Activated naive CD4-positive, alpha-beta T cell treated with Interleukin-2 at 50 U/mL for 16 hours (primary cell): Measurements from ENCODE around the gene RRP36.

Source experiments
- DNase-seq: peaks from one replicate; pipeline ENCODE4 v3.0.0-alpha.2; 2020

Gene RRP36

DNA sequence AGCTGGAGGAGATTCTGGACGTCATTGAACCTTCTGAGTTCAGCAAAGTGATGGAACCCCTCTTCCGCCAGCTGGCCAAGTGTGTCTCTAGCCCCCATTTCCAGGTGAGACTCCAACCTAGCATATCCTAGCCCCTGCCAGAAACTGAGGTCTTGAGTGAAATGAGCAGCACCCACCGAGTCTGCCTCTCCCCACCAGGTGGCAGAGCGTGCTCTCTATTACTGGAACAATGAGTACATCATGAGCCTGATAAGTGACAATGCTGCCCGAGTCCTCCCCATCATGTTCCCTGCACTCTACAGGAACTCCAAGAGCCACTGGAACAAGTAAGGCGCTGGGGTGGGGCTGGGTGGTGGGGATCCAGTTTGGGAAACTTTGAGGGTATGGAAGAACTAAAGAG lies 12.3 kb upstream of the RRP36 start:
- peak; percentile 34 for DNase-seq

DNA sequence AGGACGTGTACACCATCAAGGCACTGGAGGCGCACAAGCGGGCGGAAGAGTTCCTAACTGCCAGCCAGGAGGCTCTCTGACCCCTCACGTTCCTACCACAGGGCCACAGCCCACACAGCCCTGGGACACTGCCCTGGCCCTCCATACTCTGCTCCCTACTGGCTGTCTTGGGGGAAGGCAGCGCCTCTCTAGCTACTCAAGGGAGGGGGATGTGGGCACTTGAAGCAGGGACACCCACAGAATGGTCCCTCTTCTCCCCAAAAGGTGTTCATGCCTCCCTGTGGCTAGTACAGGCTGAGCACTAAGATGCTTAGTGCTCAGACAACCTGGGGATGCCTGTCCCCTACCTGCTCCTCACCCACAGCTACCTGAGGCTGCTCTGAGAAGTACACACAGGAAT lies 10.2 kb upstream of the RRP36 start:
- DNase-seq: no peak

- DNase-seq: no peak
Observed at GRCh38 chr6:43012364-43012763, 9.1 kb upstream of the RRP36 start.

- no peak for DNase-seq
Observed at GRCh38 chr6:43013097-43013842, 8.2 kb upstream of the RRP36 start.

GRCh38 chr6:43013843-43014433 lies 7.5 kb upstream of the RRP36 start, which contains the start of the genes KLHDC3 and MEA1:
Gene KLHDC3 (plus strand): TSS chr6:43014249. CDS start chr6:43017193, 2,944 bp downstream.
Gene MEA1 (minus strand): TSS chr6:43013946. CDS start chr6:43013813, 133 bp downstream.
- DNase-seq: peak; percentile 99

DNA sequence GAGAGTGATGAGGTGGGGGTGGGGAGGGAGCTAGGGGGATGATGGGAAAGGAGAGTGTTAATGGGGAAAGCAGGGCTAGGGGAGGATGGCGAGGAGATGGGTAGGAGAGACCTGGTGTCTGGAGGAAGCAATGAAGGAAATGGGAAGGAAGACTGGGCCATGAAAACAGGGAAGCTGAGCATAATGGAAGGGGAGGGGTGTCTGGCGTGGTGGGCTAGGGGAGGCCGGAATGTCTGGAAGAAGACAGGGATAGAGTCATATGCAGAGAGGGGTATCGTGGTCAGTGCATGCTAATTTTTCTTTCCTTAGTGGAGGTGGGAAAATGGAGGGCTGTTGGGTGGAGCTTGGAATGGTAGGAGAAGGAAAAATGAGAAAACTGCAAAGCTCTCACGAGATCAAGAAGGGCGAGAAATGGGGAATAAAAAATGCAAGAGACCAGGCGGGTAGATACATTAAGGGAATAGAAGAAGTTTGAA lies 7.0 kb upstream of the RRP36 start:
- no peak for DNase-seq

DNA sequence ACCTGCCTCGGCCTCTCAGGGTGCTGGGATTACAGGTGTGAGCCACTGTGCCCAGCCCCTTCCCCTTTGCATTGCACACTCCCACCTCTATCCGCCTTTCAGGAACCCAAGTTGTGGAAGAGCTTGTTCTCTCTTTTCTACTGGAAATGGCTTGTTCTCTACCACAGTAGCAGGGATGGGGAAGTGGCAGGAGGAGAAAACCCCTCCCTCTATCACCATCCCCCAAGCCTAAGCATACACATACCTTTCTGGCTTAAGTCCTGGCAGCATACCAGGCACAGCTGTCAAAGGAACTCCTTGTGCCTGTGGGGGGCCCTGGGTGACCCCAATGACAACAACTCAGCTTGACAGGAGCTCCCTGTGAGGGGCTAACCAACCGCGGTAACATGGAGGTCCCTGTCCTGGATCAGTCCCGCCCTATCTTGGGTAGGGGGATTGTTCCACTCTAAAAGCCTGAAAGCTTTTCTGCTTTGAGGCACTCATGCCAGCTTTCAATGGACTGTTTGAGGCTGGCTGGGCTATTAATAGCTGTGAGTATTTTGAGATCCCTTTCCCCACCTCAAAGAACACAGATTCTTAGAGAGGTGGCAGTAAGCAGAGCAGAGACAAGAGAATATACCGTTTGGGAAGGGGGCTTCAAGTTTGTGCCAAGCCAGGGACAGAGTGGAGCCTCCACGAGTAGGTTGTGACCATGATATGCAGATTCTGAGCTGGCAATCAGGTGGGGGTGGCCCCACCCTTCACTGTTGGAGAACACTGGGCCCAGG lies 5.1 kb upstream of the RRP36 start:
- no peak for DNase-seq

- DNase-seq: no peak
Observed at GRCh38 chr6:43016943-43017334, 4.5 kb upstream of the RRP36 start.

GRCh38 chr6:43019152-43019551 lies 2.3 kb upstream of the RRP36 start:
- no peak for DNase-seq

GRCh38 chr6:43020052-43020705 lies 1.2 kb upstream of the RRP36 start:
- no peak for DNase-seq

- DNase-seq: no peak
Observed at GRCh38 chr6:43020847-43021246, 576 bp upstream of the RRP36 start.

DNA sequence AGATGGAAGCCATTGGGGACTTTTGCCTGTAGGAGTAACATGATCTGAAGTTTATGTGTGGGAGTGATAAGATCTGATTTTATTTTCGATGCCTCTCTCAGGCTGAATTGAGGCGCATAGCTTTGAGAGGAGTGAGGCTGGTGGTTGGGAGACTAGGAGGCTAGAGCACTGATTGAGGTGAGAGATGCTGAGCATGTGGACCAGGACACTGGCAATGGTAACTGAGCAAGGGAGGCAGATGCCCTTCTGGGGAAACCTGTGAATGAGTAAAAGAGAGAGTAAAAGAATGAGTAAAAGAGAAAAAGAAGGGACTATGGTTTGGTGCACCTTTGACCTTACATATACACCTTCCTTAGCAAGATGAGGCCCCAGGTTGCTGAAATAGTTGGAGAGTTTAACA lies 3.0 kb downstream of the RRP36 start:
- no peak for DNase-seq

DNA sequence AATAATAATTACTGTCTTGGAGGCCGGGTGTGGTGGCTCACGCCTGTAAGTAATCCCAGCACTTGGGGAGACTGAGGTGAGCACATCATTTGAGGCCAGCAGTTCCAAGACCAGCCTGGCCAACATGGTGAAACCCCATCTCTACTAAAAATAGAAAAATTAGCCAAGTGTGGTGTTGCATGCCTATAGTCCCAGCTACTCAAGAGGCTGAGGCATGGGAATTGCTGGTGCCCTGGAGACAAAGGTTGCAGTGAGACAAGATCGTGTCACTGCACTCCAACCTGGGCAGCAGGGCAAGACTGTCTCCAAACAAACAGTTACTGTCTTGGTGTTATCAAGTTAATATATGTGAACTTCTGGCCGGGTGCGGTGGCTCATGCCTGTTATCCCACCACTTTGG lies 4.9 kb downstream of the RRP36 start:
- no peak for DNase-seq

DNA sequence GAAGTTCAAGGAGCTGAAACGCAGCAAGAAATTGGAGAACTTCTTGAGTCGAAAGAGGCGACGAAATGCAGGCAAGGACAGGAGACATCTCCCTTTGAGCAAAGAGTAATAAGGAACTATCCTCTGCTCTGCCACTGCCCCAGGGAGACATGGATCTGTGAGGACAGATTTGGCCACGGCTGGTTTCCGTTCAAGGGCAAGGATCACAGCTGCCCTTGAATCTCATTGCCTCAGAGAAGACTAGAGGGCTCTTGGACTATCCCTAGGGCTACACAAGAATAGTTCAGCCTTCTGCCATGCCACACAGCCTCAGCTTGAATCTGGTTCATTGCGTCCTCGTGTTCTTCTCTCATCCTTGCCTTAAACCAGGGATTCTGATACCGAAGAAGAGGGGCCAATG lies 7.7 kb downstream of the RRP36 start:
- no peak for DNase-seq

DNA sequence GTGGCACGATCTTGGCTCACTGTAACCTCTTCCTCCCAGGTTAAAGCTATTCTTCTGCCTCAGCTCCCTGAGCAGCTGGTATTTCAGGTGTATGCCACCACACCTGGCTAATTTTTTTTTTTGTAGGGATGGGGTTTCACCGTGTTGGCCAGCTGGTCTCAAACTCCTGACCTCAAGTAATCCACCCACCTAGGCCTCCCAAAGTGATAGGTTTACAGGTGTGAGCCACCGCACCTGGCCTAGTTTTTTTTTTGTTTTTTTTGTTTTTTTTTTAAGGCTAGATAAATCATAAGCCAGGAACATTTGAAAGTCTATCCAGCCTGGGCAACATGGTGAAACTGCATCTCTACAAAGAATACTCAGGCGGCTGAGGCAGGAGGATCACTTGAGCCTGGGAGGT lies 10.9 kb downstream of the RRP36 start:
- DNase-seq: no peak

- DNase-seq: no peak
Observed at GRCh38 chr6:43033496-43034189, 12.2 kb downstream of the RRP36 start.

DNA sequence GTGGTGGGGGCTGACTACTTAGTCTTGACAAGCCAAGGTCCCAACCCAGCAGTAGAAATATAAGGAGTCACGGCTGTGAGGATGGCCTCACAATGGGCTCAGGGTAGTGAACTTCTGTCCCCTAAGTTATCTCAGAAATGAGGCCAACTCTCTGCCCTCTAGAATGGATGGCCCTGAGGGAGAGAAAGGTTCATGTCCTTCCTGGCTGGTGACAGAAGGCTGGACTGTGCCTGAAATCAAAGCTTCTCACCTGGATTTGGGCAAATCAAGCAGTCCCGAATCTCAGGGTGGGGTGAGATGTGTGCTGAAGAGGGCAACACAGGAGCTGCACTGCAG lies 12.7 kb downstream of the RRP36 start:
- no peak for DNase-seq

- no peak for DNase-seq
Observed at GRCh38 chr6:43035495-43036194, 14.2 kb downstream of the RRP36 start.

GRCh38 chr6:43036712-43037111 lies 15.3 kb downstream of the RRP36 start:
- no peak for DNase-seq

- DNase-seq: no peak
Observed at GRCh38 chr6:43037197-43037596, 15.8 kb downstream of the RRP36 start.

DNA sequence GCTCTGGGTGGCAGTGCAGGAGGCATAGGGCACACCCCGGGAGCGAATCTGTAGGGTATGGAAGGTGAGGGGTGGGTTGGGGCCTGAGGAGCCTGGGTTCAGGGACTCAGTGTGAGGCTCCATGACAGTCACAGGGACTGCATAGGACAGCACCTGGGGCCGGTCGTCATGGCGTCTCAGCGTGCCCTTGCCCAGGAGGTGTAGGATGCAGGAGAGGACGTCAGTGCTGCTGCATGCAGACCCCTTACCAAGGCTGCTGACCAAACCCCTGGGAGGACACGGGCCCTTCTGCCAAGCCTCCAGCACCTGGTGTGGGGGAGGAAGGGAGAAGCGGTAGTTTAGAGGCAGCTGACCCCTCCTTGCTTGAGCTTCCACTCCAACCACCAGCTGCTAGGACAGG lies 16.3 kb downstream of the RRP36 start:
- DNase-seq: no peak

DNA sequence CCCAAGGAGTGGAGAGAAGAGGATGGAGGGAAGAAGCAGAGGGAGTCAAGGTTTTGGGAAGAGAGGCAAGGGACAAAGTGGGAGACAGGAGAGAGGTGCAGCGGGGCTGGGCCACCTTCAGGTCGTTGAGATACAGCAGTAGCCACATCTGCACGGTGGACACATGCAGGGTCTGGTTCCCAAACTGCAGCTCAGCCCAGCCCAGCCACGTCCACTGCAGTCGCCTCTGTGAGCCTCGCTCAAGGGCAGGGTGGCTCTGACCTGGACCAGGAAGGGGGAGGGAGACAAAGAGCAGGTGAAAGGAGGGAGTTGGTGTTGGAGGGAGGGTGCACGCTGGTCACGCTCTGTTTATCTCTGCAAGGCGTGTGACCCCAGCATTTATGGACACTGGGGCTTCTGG lies 17.3 kb downstream of the RRP36 start:
- DNase-seq: no peak
